Left hindlimb (tissue), 1 donor: ENCODE data around the gene DNM3.
"Not testable (repeated sequence)": the region's sequence is repeated elsewhere in the genome, so short reads cannot be mapped to it uniquely, and the experiment has no call there.

Source experiments
- DNase-seq: peaks from one replicate; pipeline ENCODE4 v3.0.0-alpha.2; 2018

Gene DNM3

DNA sequence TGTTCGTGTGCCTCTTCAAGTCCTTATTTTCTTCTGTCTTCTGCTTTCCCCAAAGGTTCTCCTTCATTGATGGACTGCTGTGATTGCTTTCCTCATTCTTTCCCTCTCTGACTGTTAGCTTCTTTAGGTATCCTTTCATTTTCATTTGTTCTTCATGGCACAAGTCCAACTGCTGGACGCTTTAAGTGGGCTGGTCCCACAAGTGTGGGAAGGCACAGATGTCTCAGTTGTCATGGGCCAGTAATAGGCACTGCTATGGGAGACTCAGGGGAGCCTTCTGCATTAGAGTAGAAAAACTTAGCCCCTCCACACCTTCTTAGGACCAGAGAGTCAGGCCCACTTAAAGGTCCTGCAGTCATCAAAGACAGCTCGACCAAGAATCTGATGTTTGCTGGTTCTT, 456.8 kb downstream of the DNM3 start:
- no peak for DNase-seq

GRCh38 chr1:172298911-172299310, 457.6 kb downstream of the DNM3 start:
- no peak for DNase-seq

- no peak for DNase-seq
These were observed 458.2 kb downstream of the DNM3 start for GRCh38 chr1:172299515-172299914.

- not testable (repeated sequence) for DNase-seq
These were observed 466.2 kb downstream of the DNM3 start for GRCh38 chr1:172307508-172307907.

DNA sequence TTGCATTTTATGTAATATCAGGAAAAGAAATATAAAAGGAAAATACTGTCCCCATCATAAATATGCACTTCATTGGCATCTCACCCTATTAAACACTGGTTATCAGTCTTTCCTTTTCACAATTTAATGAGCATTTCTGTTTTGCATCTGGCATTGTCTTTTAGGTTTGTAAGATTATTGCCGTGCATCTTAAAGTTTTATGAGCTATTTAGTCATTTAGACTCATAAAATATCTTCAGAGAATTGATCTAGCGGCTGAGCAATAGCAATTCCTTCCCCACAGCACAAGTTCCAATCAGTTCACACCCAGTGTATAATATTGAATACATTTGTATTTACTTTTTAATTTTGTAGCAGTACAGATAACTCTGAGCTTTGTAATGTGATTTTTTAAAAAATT, 466.8 kb downstream of the DNM3 start:
- DNase-seq = no peak

DNA sequence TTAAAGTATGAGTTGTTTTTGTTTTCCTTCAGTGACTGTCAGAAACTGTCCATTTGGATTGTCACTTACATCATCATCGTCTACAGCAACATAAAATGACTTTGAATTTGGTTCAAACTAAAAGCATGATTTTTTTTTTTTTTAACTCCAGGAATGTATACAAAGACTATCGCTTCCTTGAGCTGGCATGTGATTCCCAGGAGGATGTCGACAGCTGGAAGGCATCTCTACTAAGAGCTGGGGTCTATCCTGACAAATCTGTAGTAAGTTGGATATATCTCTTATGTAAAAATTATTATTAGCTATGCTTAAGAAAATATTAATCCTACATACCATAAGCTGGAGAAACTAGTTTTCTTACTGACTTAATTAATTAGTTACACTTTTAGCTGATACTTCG, 467.3 kb downstream of the DNM3 start:
- DNase-seq = no peak

GRCh38 chr1:172320733-172321132, 479.4 kb downstream of the DNM3 start:
- no peak for DNase-seq

DNA sequence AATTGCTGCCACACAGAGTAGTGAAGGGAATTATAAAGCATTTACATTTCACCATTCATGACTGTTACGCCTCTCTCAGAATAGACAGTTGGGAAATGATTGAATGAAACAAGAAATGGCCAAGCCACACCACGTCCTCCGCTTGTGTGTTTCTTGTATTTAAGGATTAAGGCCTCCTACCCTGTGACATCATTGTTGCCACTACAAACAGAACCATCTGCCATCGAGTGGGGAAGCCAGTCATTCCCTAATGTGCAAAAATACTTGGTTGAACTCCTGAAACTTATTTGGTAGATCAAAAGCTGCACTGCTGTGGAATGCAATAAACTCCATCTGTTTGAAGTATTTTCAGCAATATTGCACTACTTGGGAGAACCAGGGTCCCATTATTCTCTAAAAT, 480.2 kb downstream of the DNM3 start:
- DNase-seq = peak; percentile 79

GRCh38 chr1:172322219-172323061, 481.1 kb downstream of the DNM3 start:
- peak; percentile 85 for DNase-seq

- peak; percentile 84 for DNase-seq
These were observed 482.4 kb downstream of the DNM3 start for GRCh38 chr1:172323686-172324085.

- no peak for DNase-seq
These were observed 482.8 kb downstream of the DNM3 start for GRCh38 chr1:172324086-172324485.

DNA sequence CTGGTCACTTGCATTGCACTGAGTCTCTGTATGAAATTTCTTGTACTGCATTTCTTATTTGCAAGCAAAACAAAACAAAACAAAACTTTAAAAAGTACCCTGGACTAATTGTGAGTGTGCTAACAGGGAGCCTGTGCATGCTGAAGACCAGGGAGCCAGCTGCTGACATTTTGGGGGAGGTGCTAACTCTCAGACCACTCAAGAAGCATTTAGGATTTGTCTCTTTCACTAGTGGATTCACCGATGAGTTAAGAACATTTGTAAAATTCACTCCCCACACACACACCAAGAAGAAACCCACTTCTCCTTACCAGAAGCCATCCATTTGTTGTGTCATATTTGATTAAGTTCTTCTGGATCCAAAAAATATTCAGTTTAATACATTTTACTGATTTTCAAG, 483.5 kb downstream of the DNM3 start:
- DNase-seq = no peak

- DNase-seq = peak; percentile 56
These were observed 484.2 kb downstream of the DNM3 start for GRCh38 chr1:172325531-172325930.

- no peak for DNase-seq
These were observed 484.8 kb downstream of the DNM3 start for GRCh38 chr1:172326136-172326535.

GRCh38 chr1:172328266-172328665, 487.0 kb downstream of the DNM3 start:
- no peak for DNase-seq

DNA sequence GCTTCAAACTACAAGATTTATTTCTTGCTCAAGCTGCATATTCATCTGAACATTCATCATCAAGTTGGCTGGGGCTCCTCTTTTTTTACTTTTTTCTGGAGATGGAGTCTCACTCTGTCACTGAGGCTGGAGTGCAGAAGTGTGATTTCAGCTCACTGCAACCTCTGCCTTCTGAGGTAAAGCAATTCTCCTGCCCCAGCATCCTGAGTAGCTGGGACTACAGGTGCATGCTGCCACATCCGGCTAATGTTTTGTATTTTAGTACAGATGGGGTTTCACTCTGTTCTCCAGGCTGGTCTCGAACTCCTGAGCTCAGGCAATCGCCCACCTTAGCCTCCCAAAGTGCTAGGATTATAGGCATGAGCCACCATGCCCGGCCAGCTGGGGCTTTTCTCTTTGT, 490.9 kb downstream of the DNM3 start:
- DNase-seq = no peak

DNA sequence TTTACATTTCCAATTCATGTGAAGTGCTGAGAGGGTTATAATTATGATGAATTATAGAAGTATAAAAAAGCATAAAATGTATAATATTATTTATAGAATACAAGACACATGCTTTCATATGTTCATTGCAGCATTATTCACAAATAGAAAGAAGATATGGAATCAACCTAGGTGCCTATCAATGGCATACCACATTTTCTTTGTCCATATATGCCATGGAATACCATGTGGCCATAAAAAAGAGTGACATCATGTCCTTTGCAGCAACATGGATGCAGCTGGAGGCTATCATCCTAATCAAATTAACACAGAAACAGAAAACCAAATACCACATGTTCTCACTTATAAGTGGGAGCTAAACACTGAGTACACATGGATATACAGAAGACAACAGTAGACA, 494.1 kb downstream of the DNM3 start:
- DNase-seq = no peak

- DNase-seq = no peak
These were observed 497.0 kb downstream of the DNM3 start for GRCh38 chr1:172338295-172338735.

DNA sequence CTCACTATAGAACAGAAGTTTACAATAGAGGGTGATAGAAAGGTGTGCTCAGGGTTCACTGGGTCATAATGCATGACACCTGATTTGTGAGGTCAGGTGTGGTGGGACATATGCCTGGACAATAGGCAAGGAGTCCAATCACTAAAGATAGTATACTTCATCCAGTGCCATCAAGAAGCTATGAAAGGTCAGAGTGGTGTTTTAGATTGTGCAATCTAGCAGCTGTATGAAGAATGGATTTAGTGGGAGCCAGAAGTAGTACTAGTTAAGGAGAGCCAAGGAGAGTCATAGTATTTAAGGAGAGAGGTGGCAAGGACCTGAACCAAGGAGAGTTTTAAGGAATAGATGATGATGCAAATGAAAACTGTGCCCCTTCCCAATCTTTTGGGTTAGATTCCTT, 498.5 kb downstream of the DNM3 start:
- no peak for DNase-seq

GRCh38 chr1:172340520-172340919, 499.2 kb downstream of the DNM3 start:
- no peak for DNase-seq

DNA sequence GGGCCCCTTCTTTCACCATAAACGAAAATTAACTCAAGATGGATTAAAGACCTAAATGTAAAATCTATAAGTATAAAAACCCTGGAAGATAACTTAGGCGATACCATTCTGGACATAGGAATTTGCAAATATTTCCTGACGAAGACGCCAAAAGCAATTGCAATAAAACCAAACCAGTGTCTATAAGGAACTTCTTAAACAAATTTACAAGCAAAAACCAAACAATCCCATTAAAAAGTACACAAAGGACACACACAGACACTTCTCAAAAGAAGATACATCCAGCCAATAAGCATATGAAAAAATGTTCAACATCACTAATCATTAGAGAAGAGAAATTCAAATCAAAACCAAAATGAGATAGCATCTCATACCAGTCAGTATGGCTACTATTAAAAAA, 500.4 kb downstream of the DNM3 start:
- no peak for DNase-seq

DNA sequence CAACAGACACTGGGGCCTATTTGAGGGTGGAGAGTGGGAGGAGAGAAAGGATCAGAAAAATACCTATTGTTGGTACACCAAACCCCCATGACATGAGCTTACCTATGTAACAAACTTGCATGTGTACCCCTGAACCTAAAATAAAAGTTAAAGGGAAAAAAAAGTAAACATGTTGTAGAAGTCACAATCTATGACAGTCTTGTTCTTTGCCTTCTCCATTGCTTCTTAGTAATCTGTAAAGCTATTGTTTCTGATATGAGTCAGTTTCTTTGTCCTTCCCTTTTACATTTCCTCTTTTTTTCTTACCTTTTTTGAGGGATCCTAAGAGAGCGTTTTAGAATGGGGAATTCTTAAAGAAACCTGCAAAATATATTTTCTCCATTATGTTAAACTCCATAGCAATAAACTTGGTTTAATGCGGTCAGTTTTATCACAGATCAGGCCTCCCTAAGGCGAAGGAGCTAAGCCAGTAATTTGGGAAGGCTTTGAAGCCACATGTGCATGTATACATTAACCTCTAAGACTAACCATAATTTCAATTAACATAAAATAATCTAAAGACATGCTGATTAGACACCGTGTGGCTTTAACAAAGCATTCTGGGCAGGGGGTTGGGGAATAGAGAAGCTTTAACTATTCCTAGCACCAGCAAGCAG, 501.4 kb downstream of the DNM3 start:
- no peak for DNase-seq

GRCh38 chr1:172343240-172344160, 502.2 kb downstream of the DNM3 start:
- peak; percentile 49 for DNase-seq
